CD4-positive, alpha-beta T cell treated with Interferon alpha-2 for 1 hour (primary cell): ENCODE measurements around the gene NCOR2.

ENCODE experiments used
- DNase-seq, 2 donors: peaks; one replicate each; pipeline ENCODE4 v3.0.0-alpha.2; 2020 to 2022

NCOR2 gene

GRCh38 chr12:124520907-124521306, 46.5 kb downstream of the NCOR2 start:
- no peak for DNase-seq

GRCh38 chr12:124520265-124520701, 47.1 kb downstream of the NCOR2 start:
- no peak for DNase-seq

- no peak for DNase-seq
Measured at GRCh38 chr12:124519746-124520145, 47.7 kb downstream of the NCOR2 start.

- DNase-seq, result no peak
Measured at GRCh38 chr12:124518051-124518932, 49.1 kb downstream of the NCOR2 start.
